ENCODE measurements around the gene TUBGCP2.

DNA sequence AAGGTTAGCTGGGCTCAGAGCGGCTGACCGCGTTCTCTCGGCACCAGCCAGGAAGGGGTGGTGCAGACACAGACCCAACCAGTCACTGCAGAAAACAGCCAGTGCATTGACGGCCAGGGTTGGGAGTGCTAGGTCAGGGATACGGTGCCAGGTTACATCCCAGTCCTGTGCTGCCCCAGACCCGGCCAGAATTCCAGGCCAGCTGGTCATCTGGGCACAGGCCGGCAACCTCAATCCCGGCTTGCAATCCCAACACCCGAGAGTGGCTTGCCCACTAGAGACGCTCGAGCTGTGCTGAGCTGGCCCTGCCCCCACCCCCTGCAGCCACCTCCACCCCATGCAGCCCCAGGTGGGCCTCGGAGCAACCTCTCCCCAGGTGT lies 42.3 kb upstream of the TUBGCP2 start:
- no peak for TF ChIP-seq POLR2A (IDR thresholded peaks at IDR 0.05)
- no peak for TF ChIP-seq EP300 (IDR thresholded peaks at IDR 0.05; ENCODE audit: low read depth)
- TF ChIP-seq, protein P1, sequence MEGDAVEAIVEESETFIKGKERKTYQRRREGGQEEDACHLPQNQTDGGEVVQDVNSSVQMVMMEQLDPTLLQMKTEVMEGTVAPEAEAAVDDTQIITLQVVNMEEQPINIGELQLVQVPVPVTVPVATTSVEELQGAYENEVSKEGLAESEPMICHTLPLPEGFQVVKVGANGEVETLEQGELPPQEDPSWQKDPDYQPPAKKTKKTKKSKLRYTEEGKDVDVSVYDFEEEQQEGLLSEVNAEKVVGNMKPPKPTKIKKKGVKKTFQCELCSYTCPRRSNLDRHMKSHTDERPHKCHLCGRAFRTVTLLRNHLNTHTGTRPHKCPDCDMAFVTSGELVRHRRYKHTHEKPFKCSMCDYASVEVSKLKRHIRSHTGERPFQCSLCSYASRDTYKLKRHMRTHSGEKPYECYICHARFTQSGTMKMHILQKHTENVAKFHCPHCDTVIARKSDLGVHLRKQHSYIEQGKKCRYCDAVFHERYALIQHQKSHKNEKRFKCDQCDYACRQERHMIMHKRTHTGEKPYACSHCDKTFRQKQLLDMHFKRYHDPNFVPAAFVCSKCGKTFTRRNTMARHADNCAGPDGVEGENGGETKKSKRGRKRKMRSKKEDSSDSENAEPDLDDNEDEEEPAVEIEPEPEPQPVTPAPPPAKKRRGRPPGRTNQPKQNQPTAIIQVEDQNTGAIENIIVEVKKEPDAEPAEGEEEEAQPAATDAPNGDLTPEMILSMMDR (IDR thresholded peaks at IDR 0.05), result no peak
